HEK293 (cell line): Measurements from ENCODE around the gene CAND2.

Experiments used
- CTCF ChIP-seq: fragments of 450-650 bp; formaldehyde crosslinking; IDR thresholded peaks from 2 replicates; pipeline ENCODE4 v1.5.1; 2016; ENCODE audit warnings: missing biosample characterization, missing genetic modification characterization
- FEZF1 ChIP-seq: fragments of 450-650 bp; formaldehyde crosslinking; IDR thresholded peaks from 2 replicates; pipeline ENCODE4 v1.5.1; 2016; ENCODE audit warnings: missing biosample characterization, missing genetic modification characterization
- PATZ1 ChIP-seq: fragments of 450-650 bp; formaldehyde crosslinking; IDR thresholded peaks from 2 replicates; pipeline ENCODE4 v1.5.1; 2016; ENCODE audit warnings: missing biosample characterization, missing genetic modification characterization
- PRDM2 ChIP-seq: fragments of 450-650 bp; formaldehyde crosslinking; IDR thresholded peaks from 2 replicates; pipeline ENCODE4 v1.5.1; 2016; ENCODE audit warnings: missing biosample characterization, missing genetic modification characterization, borderline replicate concordance
- REST ChIP-seq: fragments of 450-650 bp; formaldehyde crosslinking; IDR thresholded peaks from 2 replicates; pipeline ENCODE4 v1.5.1; 2016; ENCODE audit warnings: missing biosample characterization, missing genetic modification characterization
- SP2 ChIP-seq: fragments of 450-650 bp; formaldehyde crosslinking; IDR thresholded peaks from 2 replicates; pipeline ENCODE4 v1.5.1; 2016; ENCODE audit warnings: missing biosample characterization, missing genetic modification characterization
- ZBTB20 ChIP-seq: fragments of 450-650 bp; formaldehyde crosslinking; IDR thresholded peaks from 2 replicates; pipeline ENCODE4 v1.5.1; 2016; ENCODE audit warnings: missing biosample characterization, missing genetic modification characterization
- ZNF138 ChIP-seq: fragments of 450-650 bp; formaldehyde crosslinking; IDR thresholded peaks from 2 replicates; pipeline ENCODE4 v1.5.1; 2016; ENCODE audit warnings: missing biosample characterization, missing genetic modification characterization, borderline replicate concordance
- ZNF18 ChIP-seq: fragments of 450-650 bp; formaldehyde crosslinking; IDR thresholded peaks from 2 replicates; pipeline ENCODE4 v1.5.1; 2016; ENCODE audit warnings: missing biosample characterization, missing genetic modification characterization
- ZNF266 ChIP-seq: fragments of 450-650 bp; formaldehyde crosslinking; IDR thresholded peaks from 2 replicates; pipeline ENCODE4 v1.5.1; 2016; ENCODE audit warnings: missing biosample characterization, missing genetic modification characterization, low read depth
- ZNF274 ChIP-seq, 2 experiments: fragments of 200-500 bp in 1 of 2; fragments of 450-650 bp in 1 of 2; sonication (Bioruptor generic) in 1 of 2; formaldehyde crosslinking in 1 of 2; IDR thresholded peaks; 2 replicates each; pipeline versions ENCODE4 v1.5.1 to v1.6.1; 2014 to 2016; ENCODE audit warnings: borderline replicate concordance in 1 of 2, inconsistent platforms in 1 of 2, low read length in 1 of 2, missing biosample characterization in 1 of 2, missing genetic modification characterization in 1 of 2
- ZNF324 ChIP-seq: fragments of 450-650 bp; formaldehyde crosslinking; IDR thresholded peaks from 2 replicates; pipeline ENCODE4 v1.5.1; 2016; ENCODE audit warnings: missing biosample characterization, missing genetic modification characterization
- ZNF555 ChIP-seq: fragments of 450-650 bp; formaldehyde crosslinking; conservative IDR thresholded peaks from 2 replicates; pipeline ENCODE4 v1.5.1; 2017; ENCODE audit warnings: missing biosample characterization, mild to moderate bottlenecking, missing genetic modification characterization, inconsistent platforms
- ZNF610 ChIP-seq: fragments of 450-650 bp; formaldehyde crosslinking; IDR thresholded peaks from 2 replicates; pipeline ENCODE4 v1.5.1; 2016; ENCODE audit warnings: missing biosample characterization, missing genetic modification characterization, borderline replicate concordance

GRCh38 chr3:12803371-12803770, 6.9 kb downstream of the CAND2 start:
- TF ChIP-seq CTCF (tag by site-specific recombination) (no peak), ZNF555 (tag by site-specific recombination) (no peak), ZNF274 (IDR thresholded peaks at IDR 0.05; ENCODE audit: low read length) (no peak), ZNF274 (tag by site-specific recombination; IDR thresholded peaks at IDR 0.05; ENCODE audit: borderline replicate concordance) (no peak), SP2 (tag by site-specific recombination) (no peak), FEZF1 (tag by site-specific recombination) (no peak), ZBTB20 (tag by site-specific recombination) (no peak), PATZ1 (tag by site-specific recombination) (no peak), REST (tag by site-specific recombination) (no peak), ZNF18 (tag by site-specific recombination) (no peak), PRDM2 (tag by site-specific recombination) (no peak), ZNF610 (tag by site-specific recombination) (no peak), ZNF324 (no peak), ZNF266 (tag by site-specific recombination) (no peak), ZNF138 (tag by site-specific recombination) (no peak)
